ENCODE measurements around the gene AKAP6. TPM values are rescaled to one million over a fixed set of nuclear protein-coding genes. Genes with fewer than 3 reads are reported as not detected.

AKAP6 gene
- total RNA-seq, 1 experiment from 2014 or later = 1.1 TPM

- no peaks in the 10 kb centered on the region for H4K20me1 ChIP-seq (ENCODE audit: control insufficient read depth, insufficient read depth, insufficient read length)
- H2AK5ac ChIP-seq (ENCODE audit: insufficient read length, low read length) = no peak overlapping the region
- H3K9me3 ChIP-seq (ENCODE audit: control insufficient read depth, low read depth, low read length) = no peaks in the 10 kb centered on the region
- DNase-seq = no peak
- H3K9ac ChIP-seq (ENCODE audit: extremely low read depth, insufficient read length, low read length) = no peak overlapping the region
- no peak overlapping the region for H2BK5ac ChIP-seq (ENCODE audit: insufficient read length, low read length)
- no peak overlapping the region for H3K23ac ChIP-seq (ENCODE audit: insufficient read length, low read depth, low read length)
- no peak overlapping the region for H4K8ac ChIP-seq (replicated peaks; ENCODE audit: insufficient read length, low read depth, low read length)
- no peak overlapping the region for H3K18ac ChIP-seq (ENCODE audit: insufficient read length, low read depth, low read length)
- Mint-ChIP-seq H3K27me3 (ENCODE audit: low read depth) (no peaks in the 10 kb centered on the region), H3K4me3 (no peak overlapping the region), H3K9me3 (no peaks in the 10 kb centered on the region), H3K27ac (no peak overlapping the region; a peak in 1 of 7 replicates), H3K4me1 (peaks cover 20 to 30% of the 10 kb centered on the region in 2 experiments), H3K36me3 (ENCODE audit: insufficient read depth in 1 of 3, low read depth in 3 of 3) (no peaks in the 10 kb centered on the region)
- H2BK20ac ChIP-seq (ENCODE audit: low read depth, low read length, poor library complexity, severe bottlenecking) = no peak overlapping the region
- H3K27ac ChIP-seq (ENCODE audit: insufficient read length, low read depth, low read length) = no peak overlapping the region
- H3K4ac ChIP-seq (ENCODE audit: low read depth, low read length) = no peak overlapping the region
- H3K4me1 ChIP-seq (ENCODE audit: insufficient read depth, low read length) = peaks cover 6% of the 10 kb centered on the region; the same call in 1 of the 2 replicates
- no peak overlapping the region for H3T11ph ChIP-seq (ENCODE audit: low read length)
- no peaks in the 10 kb centered on the region for H3K79me2 ChIP-seq (ENCODE audit: insufficient read depth, low read length)
- H3K23me2 ChIP-seq (ENCODE audit: insufficient read length, low read depth, low read length, poor library complexity, severe bottlenecking) = no peaks in the 10 kb centered on the region
- H2AFZ ChIP-seq (ENCODE audit: low read length) = no peak overlapping the region
- H2BK120ac ChIP-seq (ENCODE audit: low read depth, low read length, poor library complexity, severe bottlenecking) = no peak overlapping the region
- H2BK15ac ChIP-seq (ENCODE audit: low read depth, low read length) = no peak overlapping the region
- H2BK12ac ChIP-seq (ENCODE audit: insufficient read length, low read depth, low read length) = no peak overlapping the region
- no peak overlapping the region for H3K56ac ChIP-seq (ENCODE audit: insufficient read length, low read depth, low read length)
- no peak overlapping the region for H3K4me2 ChIP-seq (ENCODE audit: insufficient read depth, insufficient read length, low read length)
- no peak overlapping the region for H4K5ac ChIP-seq (ENCODE audit: insufficient read length, low read depth, low read length)
- no peak for TF ChIP-seq CTCF (conservative IDR thresholded peaks at IDR 0.05)
- H4K91ac ChIP-seq (ENCODE audit: insufficient read length, low read depth, low read length) = no peak overlapping the region
- no peak overlapping the region for H3K14ac ChIP-seq (ENCODE audit: insufficient read depth, low read length)
- H3K79me1 ChIP-seq (ENCODE audit: insufficient read depth, low read depth, low read length, poor library complexity, severe bottlenecking) = no peaks in the 10 kb centered on the region
- no peaks in the 10 kb centered on the region for H3K27me3 ChIP-seq (ENCODE audit: insufficient read depth, low read length)
Observed at GRCh38 chr14:32397861-32398640, 69.0 kb downstream of the AKAP6 start.

Measured in H9 (cell line).